ENCODE results near the gene TNRC6C. TPM values are rescaled to one million over a fixed set of nuclear protein-coding genes. Genes with fewer than 3 reads are reported as not detected.
A peak's percentile ranks its signal among the peaks of the same experiment; 100 is the strongest.

The TNRC6C gene
- polyA plus RNA-seq, 3 donors = 0.38 to 0.80 (median 0.46) TPM

DNA sequence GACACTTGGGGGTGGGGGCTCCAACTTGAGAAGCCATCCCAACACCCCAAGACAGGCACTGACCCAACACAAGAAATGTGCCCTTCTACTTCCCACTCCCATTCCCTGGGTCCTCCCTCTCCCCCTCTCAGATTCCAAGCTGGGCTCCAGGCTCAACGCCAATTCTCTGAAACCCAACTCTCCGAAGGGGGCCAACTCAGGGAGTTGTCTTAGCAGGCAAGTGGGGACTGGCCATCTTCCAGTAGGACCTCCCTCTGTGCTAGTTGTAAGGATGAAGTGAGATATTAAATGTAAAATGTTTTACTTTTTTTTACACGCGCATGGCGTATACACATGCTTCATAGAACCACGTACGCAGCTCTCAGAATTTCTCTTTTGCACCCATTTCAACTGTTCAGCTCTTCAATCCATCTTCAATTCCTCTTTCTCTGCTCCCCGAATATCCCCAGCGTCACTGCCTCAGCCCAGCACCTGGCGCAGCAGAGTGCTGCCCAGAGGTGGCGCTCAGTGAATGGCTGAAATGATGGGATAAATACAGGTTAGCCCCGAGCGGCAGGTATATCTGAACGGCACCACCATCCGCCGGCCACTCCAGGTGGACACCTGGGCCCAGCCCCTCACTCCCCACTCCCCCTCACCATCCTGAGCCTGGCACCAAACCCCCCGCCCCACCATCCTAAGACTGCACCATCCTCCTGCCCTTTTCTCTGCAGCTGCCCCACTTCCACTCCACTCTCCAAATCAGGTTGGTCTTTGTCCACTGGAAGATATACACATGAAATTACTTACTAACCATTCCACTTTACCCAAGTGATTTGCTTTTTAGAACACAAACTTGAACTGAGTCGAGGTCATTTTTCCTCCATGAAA, 43.9 kb upstream of the TNRC6C start:
- Histone ChIP-seq H2AFZ (ENCODE audit: insufficient read depth, low read depth, low read length, poor library complexity, severe bottlenecking) (no peak overlapping the region), H3K4me3 (replicated peaks in 1 of 3; ENCODE audit: low read depth in 2 of 3, low read length in 3 of 3) (no peak overlapping the region), H3K36me3 (replicated peaks in 1 of 2; ENCODE audit: control insufficient read depth in 1 of 2, insufficient read depth in 2 of 2, low read length in 2 of 2) (no peaks in the 10 kb centered on the region), H3K9ac (ENCODE audit: insufficient read depth, low read length, poor library complexity, severe bottlenecking) (no peak overlapping the region), H3K9me3 (replicated peaks in 1 of 2; ENCODE audit: control insufficient read depth in 1 of 2, insufficient read depth in 1 of 2, low read length in 2 of 2) (peaks cover under 1 to 6% of the 10 kb centered on the region in 2 donors), H3K79me2 (ENCODE audit: insufficient read depth, low read length) (no peaks in the 10 kb centered on the region), H4K20me1 (ENCODE audit: insufficient read depth, low read length) (peaks cover 12% of the 10 kb centered on the region), H3K4me1 (ENCODE audit: control insufficient read depth in 1 of 2, insufficient read depth in 2 of 2, low read length in 2 of 2) (peaks cover 18 to 19% of the 10 kb centered on the region in 2 donors), H3K4me2 (replicated peaks; ENCODE audit: extremely low read depth, low read length, poor library complexity, severe bottlenecking) (no peak overlapping the region), H3K27ac (ENCODE audit: low read depth in 1 of 2, low read length in 2 of 2) (no peak overlapping the region), H3K27me3 (ENCODE audit: control insufficient read depth in 2 of 2, insufficient read depth in 2 of 2, low read length in 2 of 2) (peaks cover 41 to 68% of the 10 kb centered on the region in 2 donors)
- H3K36me3 Mint-ChIP-seq = peaks cover 0 to 8% of the 10 kb centered on the region in 2 donors
- peak overlapping the region in 1 of 2 donors; percentile 89 for H3K4me3 Mint-ChIP-seq
- peaks cover 87 to 95% (median 94%) of the 10 kb centered on the region in 3 donors for H3K27me3 Mint-ChIP-seq (ENCODE audit: low read depth in 3 of 3)
- no peak for TF ChIP-seq CTCF (IDR thresholded peaks at IDR 0.05)
- intact Hi-C loops (cut with micrococcal nuclease) = loop anchor here (5.0 kb wide), 2 partner anchors 32 to 43 kb away; partner anchors contain the start of gene TNRC6C (in 1 of the 2)
- H3K9me3 Mint-ChIP-seq = peaks cover 3 to 32% (median 12%) of the 10 kb centered on the region in 7 donors
- H3K27ac Mint-ChIP-seq = peak overlapping the region in 2 of 7 donors; percentile 11 to 74
- WGBS (ENCODE audit: insufficient coverage) = 14% methylated on average over 4 of the region's 18 CpGs
- peaks cover 22% of the 10 kb centered on the region for H3K4me1 Mint-ChIP-seq
- no peak for DNase-seq

GRCh38 chr17:77915594-77916021, 42.9 kb upstream of the TNRC6C start:
- no peak for TF ChIP-seq CTCF (IDR thresholded peaks at IDR 0.05)
- Histone ChIP-seq H3K4me2 (replicated peaks; ENCODE audit: extremely low read depth, low read length, poor library complexity, severe bottlenecking) (no peak overlapping the region), H4K20me1 (ENCODE audit: insufficient read depth, low read length) (peaks cover 12% of the 10 kb centered on the region), H2AFZ (ENCODE audit: insufficient read depth, low read depth, low read length, poor library complexity, severe bottlenecking) (no peak overlapping the region), H3K27me3 (ENCODE audit: control insufficient read depth in 2 of 2, insufficient read depth in 2 of 2, low read length in 2 of 2) (peaks cover 45 to 69% of the 10 kb centered on the region in 2 donors), H3K36me3 (replicated peaks in 1 of 2; ENCODE audit: control insufficient read depth in 1 of 2, insufficient read depth in 2 of 2, low read length in 2 of 2) (no peaks in the 10 kb centered on the region), H3K79me2 (ENCODE audit: insufficient read depth, low read length) (no peaks in the 10 kb centered on the region), H3K4me3 (replicated peaks in 1 of 3; ENCODE audit: low read depth in 2 of 3, low read length in 3 of 3) (no peak overlapping the region), H3K9me3 (replicated peaks in 1 of 2; ENCODE audit: control insufficient read depth in 1 of 2, insufficient read depth in 1 of 2, low read length in 2 of 2) (peaks cover 5 to 10% of the 10 kb centered on the region in 2 donors), H3K9ac (ENCODE audit: insufficient read depth, low read length, poor library complexity, severe bottlenecking) (no peak overlapping the region), H3K27ac (ENCODE audit: low read depth in 1 of 2, low read length in 2 of 2) (no peak overlapping the region), H3K4me1 (ENCODE audit: control insufficient read depth in 1 of 2, insufficient read depth in 2 of 2, low read length in 2 of 2) (peaks cover 18 to 19% of the 10 kb centered on the region in 2 donors)
- peaks cover 0 to 6% of the 10 kb centered on the region in 2 donors for H3K36me3 Mint-ChIP-seq
- WGBS (ENCODE audit: insufficient coverage) = 89% methylated on average over 3 of the region's 7 CpGs
- peaks cover 22% of the 10 kb centered on the region for H3K4me1 Mint-ChIP-seq
- H3K4me3 Mint-ChIP-seq = peak overlapping the region in 1 of 2 donors; percentile 89
- peaks cover 88 to 94% (median 89%) of the 10 kb centered on the region in 3 donors for H3K27me3 Mint-ChIP-seq (ENCODE audit: low read depth in 3 of 3)
- H3K27ac Mint-ChIP-seq = peak overlapping the region in 1 of 7 donors; percentile 31
- peaks cover 0 to 29% (median 11%) of the 10 kb centered on the region in 7 donors for H3K9me3 Mint-ChIP-seq
- no peak for DNase-seq
- intact Hi-C loops (cut with micrococcal nuclease) = loop anchor here (2.0 to 5.0 kb wide), 3 partner anchors 33 to 47 kb away; partner anchors contain the start of gene TNRC6C (in 1 of the 2)

All from CD14-positive monocyte (primary cell).